SH-SY5Y (cell line): ENCODE measurements around the gene PAWR.

Source experiments
- GATA2 ChIP-seq: IDR thresholded peaks from 2 replicates; pipeline ENCODE4 v1.6.1; 2011; ENCODE audit warnings: mild to moderate bottlenecking, low read depth, low read length
- GATA3 ChIP-seq: IDR thresholded peaks from 2 replicates; pipeline ENCODE4 v1.6.1; 2011; ENCODE audit warnings: low read depth, mild to moderate bottlenecking, low read length, moderate library complexity

GRCh38 chr12:79691511-79692248, 916 bp upstream of the PAWR start:
- TF ChIP-seq GATA2 (no peak), GATA3 (no peak)
